Measurements from ENCODE around the gene PPP2R1B.
A peak's percentile ranks its signal among the peaks of the same experiment; 100 is the strongest.
"Not testable (repeated sequence)": the region's sequence is repeated elsewhere in the genome, so short reads cannot be mapped to it uniquely, and the experiment has no call there.

The PPP2R1B gene

DNA sequence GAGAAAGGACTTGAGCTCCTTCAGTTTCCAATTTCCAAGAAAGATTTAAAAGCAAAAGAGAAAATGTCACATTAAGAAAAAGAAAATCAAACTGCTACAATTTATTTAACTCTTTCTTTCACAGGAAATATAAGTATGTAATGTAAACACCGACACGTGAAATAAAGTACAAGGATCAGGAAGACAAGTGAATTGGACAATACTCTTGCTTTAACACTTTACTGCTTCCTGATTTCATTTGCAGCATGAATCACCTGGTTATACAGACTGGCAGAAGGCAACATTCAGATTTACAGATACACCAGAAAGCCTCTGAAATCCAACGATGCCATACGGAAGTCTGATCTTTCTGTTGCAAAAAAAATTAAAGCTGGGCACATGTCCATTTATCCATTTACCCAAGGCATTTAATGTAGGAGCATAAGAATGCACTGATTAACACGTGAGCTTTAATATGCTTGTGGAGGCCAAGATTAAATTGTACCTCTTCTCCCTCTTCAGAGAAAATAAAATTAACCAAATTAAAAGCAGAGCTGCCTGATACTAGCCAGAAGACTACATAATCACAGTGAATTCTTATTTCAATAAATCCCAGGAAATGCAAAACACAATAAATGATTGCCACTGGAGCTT lies 16.0 kb upstream of the PPP2R1B start:
- DNase-seq: no peak

DNA sequence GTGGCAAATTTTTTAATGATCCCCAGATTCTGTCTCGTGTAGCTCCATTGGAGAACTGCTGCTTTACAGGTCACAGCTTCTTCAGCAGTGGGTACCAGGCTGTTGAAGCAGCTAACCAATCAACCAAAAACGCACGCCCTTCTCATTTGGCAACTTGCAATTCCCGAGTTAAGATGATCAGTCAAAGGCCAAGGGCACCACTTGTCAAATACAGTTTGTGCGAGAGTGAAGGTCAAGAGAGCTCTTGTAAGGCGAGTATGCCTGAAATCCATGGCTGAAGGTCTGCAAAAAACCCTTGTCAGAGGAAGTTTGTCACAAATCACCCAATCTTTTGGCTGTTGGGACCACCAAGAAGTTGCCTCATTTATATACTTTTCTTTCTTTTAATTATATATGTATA lies 12.9 kb upstream of the PPP2R1B start:
- DNase-seq: no peak

- DNase-seq: no peak
These were observed 11.9 kb upstream of the PPP2R1B start for GRCh38 chr11:111778047-111778558.

DNA sequence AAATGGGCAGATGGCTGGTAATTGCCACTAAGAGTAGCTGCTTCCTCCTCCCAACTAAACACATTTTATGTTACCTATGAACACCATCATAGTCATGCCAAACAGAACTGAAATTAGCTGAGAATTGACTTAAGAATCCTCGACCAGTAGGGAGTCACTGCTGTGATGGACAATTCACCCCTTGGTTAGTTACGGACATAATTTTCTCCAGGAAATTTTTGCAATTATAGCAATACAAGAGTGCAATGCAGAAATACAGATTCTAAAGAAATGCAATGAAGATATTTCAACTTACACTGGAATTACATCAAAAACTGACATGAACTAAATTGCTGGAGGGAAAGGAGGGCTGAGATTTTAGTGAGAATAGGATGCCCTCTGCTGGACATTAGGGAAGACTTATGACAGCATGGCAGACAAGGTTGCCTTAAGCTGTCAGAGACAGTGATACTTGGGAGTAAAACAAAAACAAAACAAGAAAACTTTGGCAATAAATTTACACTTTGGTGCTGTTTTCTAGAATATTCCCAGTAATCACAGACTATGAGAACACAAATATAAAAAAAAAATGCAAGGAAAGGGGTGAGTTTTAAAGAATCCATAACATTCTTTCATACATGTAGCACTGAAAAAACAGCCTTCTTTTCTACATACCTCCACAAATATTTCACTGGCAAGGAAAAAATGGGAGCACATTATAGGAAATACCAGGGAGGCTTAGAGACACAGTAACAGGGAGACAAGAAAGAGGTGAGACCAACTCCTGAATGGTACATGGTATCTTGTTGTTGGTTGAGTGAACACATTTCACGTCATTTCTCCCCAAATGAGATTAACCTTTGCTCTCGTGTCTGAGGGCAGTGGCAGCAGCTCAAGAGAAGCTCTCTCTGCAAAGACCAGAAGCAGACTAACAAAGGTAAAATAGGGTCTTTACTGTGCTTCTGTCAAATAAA lies 11.2 kb upstream of the PPP2R1B start:
- no peak for DNase-seq

DNA sequence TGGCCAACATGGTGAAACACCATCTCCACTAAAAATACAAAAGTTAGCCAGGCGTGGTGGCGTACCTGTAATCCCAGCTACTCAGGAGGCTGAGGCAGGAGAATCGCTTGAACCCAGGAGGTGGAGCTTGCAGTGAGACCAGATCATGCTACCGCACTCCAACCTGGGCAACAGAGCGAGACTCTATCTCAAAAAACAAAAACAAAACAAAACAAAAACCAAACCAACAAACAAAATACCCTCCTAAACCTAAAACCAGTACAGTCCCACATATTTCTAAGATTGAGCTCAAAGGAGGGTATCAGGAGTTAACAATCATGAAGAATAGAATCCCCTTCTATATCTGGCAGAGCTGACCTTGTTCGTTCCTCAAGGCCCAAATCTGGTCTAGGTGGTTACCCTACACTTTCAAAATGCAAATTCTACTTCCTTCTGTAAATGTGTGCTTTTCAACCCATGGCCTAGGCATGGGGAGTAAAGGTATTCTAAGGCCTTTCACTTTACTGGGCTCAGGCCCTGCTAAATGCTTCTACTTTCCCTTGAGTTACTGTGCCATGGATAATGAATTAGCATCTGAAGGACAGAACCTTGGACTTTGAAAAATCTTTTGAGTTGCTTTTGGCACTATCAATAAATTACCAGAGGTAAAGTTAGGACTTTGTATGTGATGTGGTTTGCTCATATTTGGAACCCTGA lies 10.4 kb upstream of the PPP2R1B start:
- peak; percentile 17 for DNase-seq

- no peak for DNase-seq
These were observed 8.9 kb upstream of the PPP2R1B start for GRCh38 chr11:111774955-111775710.

DNA sequence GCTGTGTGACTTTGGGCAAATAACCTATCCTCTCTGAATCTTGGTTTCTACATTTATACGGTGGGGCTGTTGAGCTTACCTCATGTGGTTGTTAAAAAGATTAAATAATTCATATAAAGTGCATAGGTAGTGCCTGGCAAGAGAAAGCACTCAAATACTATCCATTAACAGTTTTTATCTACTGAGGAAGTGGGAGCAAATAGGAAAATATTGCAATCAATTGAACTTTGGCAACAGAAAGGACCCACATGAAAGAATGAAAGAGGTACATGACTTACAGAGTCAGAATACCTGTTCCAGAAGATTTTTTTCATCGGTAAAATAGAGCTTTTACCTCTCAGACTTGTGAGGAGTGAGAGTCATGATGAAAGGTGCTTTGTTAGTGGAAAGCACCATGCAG lies 6.3 kb upstream of the PPP2R1B start:
- no peak for DNase-seq

- not testable (repeated sequence) for DNase-seq
These were observed 5.0 kb upstream of the PPP2R1B start for GRCh38 chr11:111771205-111771604.

DNA sequence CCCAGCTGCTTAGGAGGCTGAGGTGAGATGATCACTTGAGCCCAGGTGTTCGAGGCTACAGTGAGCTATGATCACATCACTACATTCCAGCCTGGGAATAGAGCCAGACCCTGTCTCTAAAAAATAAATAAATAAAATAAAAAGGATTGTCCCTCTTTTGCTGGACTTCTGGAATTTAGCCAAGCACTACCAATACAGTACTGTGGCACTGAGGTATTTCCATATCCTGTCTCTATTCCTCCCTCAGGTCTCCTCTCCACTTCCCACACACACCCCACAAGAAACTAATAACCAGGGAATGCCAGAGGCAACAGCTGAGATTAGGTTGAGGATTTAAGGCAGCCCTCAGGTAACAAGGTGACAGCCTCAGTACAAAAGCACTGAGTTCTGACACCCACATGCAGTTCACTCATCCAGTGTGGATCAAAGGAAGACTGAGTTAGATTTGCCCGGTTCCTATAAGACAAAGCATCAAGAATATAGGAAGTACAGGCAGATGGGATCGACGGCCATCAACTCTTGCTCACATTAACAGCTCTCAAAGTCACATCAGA lies 4.5 kb upstream of the PPP2R1B start:
- DNase-seq: no peak

DNA sequence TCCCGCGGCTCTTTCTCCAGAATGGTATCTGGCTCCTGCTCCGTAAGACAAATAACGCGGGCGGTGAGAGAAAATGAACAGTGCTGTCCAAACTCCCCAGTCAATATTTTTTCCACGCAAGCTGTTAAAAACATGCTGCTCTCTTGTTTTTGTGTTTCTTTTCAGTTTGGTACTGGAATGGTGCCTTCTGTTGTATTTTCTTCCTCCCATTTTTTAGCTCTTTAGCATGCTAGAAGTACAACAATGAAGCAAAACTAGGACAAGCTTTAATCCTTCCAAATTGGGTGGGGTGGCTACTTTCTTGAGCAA lies 599 bp upstream of the PPP2R1B start:
- DNase-seq: no peak

- DNase-seq: no peak
These were observed 737 bp downstream of the PPP2R1B start for GRCh38 chr11:111765320-111765983.

- no peak for DNase-seq
These were observed 1.6 kb downstream of the PPP2R1B start for GRCh38 chr11:111764621-111765020.

GRCh38 chr11:111762981-111763643 lies 3.1 kb downstream of the PPP2R1B start:
- no peak for DNase-seq

DNA sequence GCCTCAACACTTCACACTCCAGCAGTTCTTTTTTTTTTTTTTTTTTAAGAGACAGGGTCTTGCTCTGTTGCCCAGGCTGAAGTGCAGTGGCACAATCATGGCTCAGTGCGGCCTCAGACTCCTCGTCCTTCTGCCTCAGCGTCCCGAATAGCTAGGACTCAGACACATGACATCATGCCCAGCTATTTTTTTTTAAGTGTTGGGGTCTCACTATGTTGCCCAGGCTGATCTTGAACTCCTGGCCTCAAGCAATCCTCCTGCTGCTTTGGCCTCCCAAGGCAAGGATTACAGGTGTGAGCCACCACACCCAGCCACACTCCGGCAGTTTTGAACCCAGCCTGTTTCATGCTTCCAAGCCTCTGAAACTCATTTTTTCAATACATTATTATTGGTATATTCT lies 3.7 kb downstream of the PPP2R1B start:
- DNase-seq: no peak

- DNase-seq: no peak
These were observed 5.2 kb downstream of the PPP2R1B start for GRCh38 chr11:111761036-111761435.

DNA sequence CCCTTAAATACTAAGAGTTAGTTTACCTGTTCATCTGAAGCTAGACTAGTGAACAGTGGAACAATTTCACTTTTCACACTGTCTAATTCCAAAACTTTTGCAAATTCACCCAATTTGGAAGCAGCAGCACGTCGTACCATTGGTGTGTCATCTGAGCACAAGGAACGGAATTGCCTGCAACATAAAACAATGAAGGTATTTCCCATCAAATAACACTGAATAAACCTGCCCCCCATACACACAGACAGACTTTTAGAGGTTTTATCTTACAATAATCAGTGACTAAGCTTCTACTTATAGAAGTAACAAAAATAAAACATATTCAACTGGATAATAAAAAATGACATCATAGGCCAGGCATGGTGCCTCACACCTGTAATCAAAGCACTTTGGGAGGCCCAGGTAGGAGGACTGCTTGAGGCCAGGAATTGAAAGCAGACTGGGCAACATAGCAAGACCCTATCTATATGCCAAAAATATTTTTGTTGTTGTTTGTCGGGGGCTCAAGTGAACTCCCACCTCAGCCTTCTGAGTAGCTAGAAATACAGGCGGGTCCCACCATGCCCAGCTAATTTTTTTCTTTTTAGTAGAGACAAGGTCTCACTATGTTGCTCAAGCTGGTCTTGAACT lies 6.3 kb downstream of the PPP2R1B start:
- DNase-seq: no peak

DNA sequence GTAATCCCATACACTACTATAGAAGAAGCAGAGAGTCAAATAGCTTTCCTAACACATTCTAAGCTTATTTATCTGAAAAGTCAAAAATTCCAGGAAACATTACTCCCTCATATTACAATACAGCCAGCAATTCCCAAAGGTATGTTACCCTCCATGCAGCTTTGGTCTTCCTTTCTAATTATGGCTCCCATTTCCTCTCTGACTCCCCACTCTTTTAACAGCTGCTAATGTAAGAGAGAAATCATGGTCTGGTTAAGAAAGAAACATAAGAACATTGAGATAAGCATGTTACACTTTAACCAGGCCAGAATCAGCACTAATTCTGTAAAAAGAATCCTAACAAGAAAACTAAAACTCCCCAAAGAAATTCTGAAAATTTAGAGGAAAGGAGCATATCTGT lies 6.8 kb downstream of the PPP2R1B start:
- DNase-seq: no peak

GRCh38 chr11:111756097-111756496 lies 10.1 kb downstream of the PPP2R1B start:
- no peak for DNase-seq

DNA sequence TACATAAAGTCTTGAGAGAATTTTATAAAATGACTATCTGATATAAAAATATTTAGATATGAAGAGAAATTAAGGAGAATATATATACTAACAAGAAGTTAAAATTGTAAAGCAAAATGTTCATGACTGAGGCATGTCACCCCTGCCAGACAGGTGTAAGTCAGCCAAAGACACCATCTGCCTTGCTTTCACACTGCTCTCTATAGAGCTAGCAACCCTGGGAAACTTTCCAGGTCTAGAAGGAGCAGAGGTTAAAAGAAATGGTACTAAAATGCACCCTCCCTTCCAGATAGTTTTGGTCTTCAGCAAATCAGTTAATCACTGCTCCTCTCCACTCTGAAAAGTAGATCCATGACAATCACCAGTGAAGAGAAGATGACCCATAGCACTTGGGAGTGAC lies 16.5 kb downstream of the PPP2R1B start:
- DNase-seq: no peak

DNA sequence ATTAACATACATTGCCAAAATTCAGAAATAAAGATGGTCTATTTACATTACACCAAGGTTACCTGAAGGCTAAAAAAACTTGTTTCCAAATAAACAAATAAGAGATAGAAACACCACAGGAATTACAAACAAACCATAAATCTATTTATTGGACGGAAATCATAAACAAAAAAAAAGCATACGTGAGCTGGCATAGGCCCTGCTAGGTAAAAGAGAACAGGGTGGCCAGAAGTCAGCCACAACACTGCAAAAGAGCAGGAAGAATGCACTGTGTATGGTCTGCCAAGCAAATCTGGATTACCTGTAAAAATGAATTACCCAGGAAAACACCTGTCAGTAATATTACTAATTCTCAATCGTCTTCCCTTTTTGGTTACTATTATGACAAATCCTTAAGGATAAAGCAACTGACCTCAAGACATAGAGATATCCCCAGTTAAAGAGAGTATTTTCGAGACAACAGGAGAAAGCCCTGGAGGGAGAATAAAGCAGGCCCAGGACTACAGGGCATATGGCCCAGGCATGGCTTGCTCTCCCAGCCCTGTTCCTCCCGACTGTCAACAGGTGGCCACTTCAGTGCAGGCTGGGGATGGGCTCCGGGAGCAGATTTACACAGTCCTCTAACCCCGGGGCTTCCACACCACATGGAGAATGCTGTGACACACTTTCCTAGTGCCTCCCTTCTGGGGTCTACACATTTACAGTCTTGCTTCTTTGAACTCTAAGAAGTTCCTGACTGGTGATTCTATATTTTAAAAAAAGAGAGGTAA lies 18.0 kb downstream of the PPP2R1B start:
- no peak for DNase-seq
